IMR-90 (cell line): ENCODE measurements around the gene DYNC1H1.

Source experiments
- BHLHE40 ChIP-seq: fragments of 150-350 bp; IDR thresholded peaks from 2 replicates; pipeline ENCODE4 v1.6.1; 2016; ENCODE audit warnings: mild to moderate bottlenecking, low read depth, low read length
- CEBPB ChIP-seq: IDR thresholded peaks from 2 replicates; pipeline ENCODE4 v1.6.1; 2012; ENCODE audit warnings: low read depth, low read length, improper control_type of control experiment
- CTCF ChIP-seq: conservative IDR thresholded peaks from 2 replicates; pipeline ENCODE4 v1.5.1; 2012; ENCODE audit warnings: mild to moderate bottlenecking, low read depth, low read length, improper control_type of control experiment
- MXI1 ChIP-seq: IDR thresholded peaks from 2 replicates; pipeline ENCODE4 v1.6.1; 2012; ENCODE audit warnings: low read depth, mild to moderate bottlenecking, low read length, moderate library complexity, borderline replicate concordance
- NFE2L2 ChIP-seq: fragments of 150-350 bp; IDR thresholded peaks from 2 replicates; pipeline ENCODE4 v1.6.1; 2016; ENCODE audit warnings: low read depth, mild to moderate bottlenecking, low read length
- POLR2A ChIP-seq: IDR thresholded peaks from 2 replicates; pipeline ENCODE4 v1.6.1; 2012; ENCODE audit warnings: mild to moderate bottlenecking, low read depth, low read length
- RAD21 ChIP-seq: IDR thresholded peaks from 2 replicates; pipeline ENCODE4 v1.6.1; 2012; ENCODE audit warnings: low read length, improper control_type of control experiment
- RCOR1 ChIP-seq: IDR thresholded peaks from 2 replicates; pipeline ENCODE4 v1.6.1; 2012; ENCODE audit warnings: mild to moderate bottlenecking, low read length, improper control_type of control experiment; ENCODE audit not compliant: insufficient replicate concordance

- TF ChIP-seq BHLHE40 (no peak), MXI1 (no peak), CTCF (no peak), CEBPB (no peak), NFE2L2 (no peak), RAD21 (no peak), POLR2A (no peak), RCOR1 (no peak)
These were observed 78.3 kb downstream of the DYNC1H1 start for GRCh38 chr14:102042699-102043098.
